HTR-8/SVneo (cell line): ENCODE results near the gene PEAK1.
"Not testable (repeated sequence)": the region's sequence is repeated elsewhere in the genome, so short reads cannot be mapped to it uniquely, and the experiment has no call there.

ENCODE experiments used
- DNase-seq: peaks from one replicate; pipeline ENCODE4 v3.0.0; 2011; ENCODE audit warnings: low spot score, mixed read lengths; ENCODE audit not compliant: insufficient read length
- FAIRE-seq: peaks from 2 replicates; lab custom pipeline; 2011; peaks lifted over from hg19 to GRCh38; lab: Jason Lieb, UNC

PEAK1 gene

DNA sequence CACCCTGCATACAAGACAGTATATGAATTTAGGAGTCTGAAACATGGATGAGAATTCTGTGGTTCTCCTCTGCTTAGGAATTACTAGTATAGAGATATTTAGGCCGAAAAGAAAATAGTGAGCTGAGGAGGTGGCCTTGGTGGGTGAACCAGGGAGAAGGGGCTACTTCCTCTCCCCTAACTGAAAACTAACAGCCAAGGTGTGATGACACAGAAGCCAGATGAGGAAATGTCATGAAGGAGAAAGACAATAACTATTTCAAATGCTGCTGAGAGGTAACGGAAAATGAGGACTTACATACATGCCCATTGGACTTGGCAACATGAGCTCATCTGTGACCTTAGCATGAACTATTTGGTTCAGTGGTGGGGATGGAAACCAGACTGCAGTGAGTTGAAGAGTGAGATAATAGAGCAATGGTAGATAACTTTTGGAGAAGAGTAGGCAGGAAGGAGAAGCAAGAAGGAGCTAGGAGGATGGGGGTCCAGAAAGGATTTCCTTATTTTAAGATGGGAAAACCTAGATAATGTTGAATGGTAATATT lies 234.6 kb downstream of the PEAK1 start:
- DNase-seq (no peak), FAIRE-seq (no peak)

DNA sequence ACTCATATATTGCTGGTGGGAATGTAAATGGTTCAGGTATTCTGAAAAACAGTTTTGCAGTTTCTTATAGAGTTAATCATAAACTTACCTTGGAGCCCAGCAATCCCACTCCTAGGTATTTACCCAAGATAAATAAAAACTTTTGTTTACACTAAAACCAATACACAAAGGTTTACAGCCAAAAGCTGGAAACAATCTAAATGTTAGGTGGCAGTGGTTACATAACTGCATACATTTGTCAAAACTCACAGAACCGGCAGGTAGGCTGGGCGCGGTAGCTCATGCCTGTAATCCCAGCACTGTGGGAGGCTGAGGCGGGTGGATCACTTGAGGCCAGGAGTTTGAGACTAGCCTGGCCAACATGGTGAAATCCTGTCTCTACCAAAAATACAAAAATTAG lies 235.6 kb downstream of the PEAK1 start:
- not testable (repeated sequence) for DNase-seq, FAIRE-seq

DNA sequence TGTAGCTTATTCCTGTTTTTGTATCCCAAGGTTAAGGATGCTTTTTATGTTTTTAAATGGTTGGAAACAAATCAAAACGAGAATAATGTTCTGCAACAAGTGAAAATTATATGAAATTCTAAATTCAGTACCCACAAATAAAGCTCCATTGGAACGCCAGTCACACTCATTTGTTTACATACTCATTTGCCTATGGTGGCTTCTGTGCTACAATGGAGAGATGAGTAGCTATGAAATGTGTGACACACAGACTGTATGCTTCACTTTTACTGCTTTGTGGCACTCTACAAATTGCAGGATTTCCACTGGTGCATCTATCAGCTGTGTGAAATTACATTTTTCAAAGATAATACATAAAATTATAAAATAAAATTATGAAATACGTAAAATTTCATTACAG lies 236.8 kb downstream of the PEAK1 start:
- DNase-seq: no peak
- no peak for FAIRE-seq

DNA sequence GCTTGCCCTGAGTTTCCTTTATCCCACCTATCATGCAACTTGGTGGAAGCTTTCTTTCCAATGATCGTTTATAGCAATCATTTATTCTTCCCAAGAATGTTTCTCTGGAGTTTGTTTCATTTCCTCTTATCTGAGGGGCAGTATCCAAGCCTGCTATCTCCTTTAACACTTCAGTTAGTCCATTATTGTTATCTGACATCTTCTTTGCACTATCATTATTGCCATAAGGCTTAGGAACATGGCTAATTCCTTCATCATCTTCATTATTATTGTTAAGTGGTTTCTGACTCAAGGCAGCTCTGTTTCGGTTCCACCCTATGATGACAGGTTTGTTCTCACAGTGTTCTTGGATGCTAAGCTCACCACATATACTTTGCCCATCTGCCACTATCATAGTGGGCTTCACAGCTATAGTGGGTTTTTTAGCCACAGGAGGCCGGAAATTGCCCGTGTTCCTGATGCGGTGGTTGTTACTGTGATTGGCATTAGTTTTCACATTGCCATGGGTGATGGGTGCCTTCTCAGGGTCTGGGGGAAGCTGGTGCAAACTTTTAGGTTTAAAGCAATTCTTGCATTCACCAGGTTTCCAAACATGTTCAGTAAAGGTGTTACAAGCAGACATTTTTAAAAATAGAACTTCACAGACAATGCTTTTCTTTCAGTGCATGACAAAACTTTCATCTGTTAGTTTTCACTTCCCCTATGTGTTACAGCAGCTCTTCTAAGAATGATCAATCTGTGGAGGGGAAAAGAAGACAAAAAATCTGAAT lies 238.4 kb downstream of the PEAK1 start:
- no peak for DNase-seq
- no peak for FAIRE-seq

DNA sequence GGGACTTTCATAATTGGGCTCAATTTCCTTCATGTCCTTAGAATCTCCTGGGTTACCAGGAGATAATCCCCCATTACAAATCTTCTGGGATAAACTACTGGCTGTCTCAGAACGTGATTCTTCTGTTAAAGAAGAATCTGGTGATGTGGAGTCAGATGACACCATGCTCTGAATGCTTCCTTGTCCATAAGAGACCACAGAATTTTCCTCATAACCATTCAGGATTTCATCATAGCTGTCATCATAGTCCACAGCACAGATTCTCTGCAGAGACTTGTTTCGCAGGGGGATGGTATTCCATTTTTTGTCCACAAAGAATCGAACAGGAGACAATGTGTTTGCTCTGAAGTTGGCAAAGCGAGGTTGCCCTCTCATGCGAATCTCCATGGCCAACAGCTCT lies 239.1 kb downstream of the PEAK1 start:
- DNase-seq: no peak
- no peak for FAIRE-seq

DNA sequence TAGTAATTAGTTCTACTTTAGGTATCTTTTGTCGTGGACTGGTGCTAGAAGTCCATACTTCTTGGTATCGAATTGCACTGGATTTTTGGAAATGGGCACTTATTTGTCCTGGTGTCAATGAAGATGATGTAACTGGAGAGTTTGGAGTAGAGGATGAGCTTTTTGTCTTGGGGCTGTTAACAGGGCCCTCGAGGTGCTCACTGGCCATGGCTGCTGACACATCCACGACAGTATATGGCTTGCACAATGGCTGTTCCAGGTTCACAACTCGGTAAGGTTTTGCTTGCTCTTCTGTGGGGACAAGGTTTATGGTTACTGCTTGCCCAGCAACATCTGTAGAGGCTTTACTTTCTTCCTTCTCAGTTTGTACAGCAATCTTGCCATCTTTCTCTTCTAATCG lies 239.6 kb downstream of the PEAK1 start:
- no peak for FAIRE-seq

DNA sequence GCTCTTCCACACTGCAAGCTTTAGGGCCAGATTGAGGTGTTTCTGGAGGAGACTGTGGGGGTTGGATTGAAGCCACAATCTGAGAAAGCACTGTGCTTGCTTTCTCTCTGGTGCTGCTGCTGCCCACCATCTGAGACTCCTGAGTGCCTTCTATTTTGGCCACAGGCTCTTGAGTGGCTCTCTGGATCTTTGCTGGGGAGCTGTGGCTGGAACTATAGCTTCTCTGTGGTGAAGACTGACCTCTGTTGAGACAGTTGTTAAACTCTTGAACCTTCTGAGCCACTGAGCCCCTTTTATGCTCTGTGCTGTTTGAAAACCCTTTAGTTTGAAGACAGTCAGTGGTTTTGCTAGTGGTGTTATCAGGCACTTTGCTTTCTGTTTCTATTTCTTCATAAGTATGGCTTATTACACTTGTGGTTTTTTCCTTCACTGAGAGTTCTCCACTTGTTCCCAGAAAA lies 240.3 kb downstream of the PEAK1 start:
- no peak for FAIRE-seq
- DNase-seq: no peak

More for the DNA sequence above, 239.6 kb downstream of the PEAK1 start:
- DNase-seq: no peak

DNA sequence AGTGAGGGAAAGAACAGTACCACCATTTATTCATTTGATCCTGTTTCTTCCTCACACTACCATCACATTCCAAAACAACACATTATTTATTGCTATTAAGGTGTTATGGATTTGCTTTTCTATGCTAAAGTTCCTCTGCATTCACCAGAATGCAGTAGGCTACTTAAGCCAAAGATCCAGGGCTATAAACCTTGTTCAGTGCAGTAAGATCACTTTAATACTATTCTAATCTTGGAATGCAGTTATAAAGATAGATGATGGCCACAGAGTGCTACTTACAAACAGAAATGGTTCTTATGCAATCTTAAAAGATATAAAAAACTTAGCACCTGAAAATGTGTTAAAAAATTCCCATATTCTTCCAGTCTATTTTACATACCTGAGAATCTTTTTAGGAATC lies 241.5 kb downstream of the PEAK1 start:
- FAIRE-seq (no peak), DNase-seq (no peak)

GRCh38 chr15:77176148-77176547 lies 243.8 kb downstream of the PEAK1 start:
- FAIRE-seq, DNase-seq: not testable (repeated sequence)

DNA sequence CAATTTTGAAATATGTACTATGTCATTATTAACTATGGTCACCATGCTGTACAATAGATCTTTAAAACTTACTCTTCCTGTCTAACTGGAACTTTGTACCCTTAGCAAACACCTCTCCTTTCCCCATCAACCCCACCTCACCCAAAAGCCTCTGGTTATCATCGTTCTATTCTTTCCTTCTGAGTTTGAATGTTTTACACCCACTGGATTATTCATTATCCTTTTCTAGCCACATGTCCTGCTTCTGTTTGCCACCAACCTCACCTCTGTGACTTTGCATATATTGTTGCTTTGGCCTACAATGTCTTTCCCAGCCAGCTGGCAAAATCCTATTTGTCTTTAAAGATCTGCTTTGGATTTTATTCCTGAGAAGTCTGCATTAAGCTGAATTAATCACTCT lies 246.4 kb downstream of the PEAK1 start:
- no peak for DNase-seq
- no peak for FAIRE-seq

DNA sequence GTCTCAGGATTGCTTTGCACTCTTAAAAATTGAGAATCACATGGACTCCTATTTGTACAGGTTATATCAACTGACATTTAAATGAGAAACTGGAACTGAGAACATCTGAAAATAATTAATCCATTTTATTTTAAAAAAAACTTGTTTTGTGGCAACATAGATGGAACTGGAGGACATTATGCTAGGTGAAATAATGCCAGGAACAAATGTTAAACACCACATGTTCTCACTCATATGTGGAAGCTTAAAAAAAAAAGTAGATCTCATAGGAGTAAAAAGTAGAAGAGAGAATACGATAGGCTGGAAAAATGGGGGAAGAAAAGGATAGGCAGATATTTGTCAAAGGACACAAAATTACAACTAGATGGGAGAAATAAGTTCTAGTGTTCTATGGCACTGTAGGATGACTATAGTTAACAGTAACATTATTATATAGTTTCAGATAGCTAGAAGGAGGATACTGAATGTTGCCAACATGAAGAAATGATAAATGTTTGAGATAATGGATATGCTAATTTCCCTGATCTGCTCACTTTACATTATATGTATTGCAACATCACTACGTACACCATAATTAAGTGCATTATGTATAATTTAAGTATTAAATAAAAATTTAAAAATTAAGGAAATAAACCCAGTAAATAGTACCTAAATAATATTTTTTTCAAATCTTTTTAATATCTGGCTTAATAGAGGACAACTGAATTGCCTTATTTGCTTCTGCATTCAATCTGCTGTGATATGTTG lies 248.5 kb downstream of the PEAK1 start:
- DNase-seq (no peak), FAIRE-seq (no peak)

GRCh38 chr15:77168616-77169015 lies 251.3 kb downstream of the PEAK1 start:
- DNase-seq (no peak), FAIRE-seq (no peak)

GRCh38 chr15:77168141-77168540 lies 251.8 kb downstream of the PEAK1 start:
- FAIRE-seq: no peak
- no peak for DNase-seq

DNA sequence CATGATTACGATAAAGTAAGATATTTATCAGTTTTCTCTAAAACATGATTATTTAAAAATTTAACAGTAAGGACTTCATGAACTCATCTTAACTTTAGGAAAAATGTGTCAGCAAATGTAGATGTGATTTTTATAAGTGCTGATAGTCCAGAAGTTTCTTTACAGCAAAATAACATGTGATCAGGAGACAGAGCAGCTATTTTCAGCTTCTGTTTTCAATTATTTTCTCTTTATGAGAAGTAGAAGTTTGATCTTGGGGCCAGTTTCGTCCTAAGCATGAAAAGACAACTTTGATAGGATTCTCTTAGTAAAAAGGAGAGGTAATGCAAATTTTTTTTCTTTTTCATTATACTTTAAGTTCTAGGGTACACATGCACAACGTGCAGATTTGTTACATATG lies 252.5 kb downstream of the PEAK1 start:
- no peak for DNase-seq
- no peak for FAIRE-seq

DNA sequence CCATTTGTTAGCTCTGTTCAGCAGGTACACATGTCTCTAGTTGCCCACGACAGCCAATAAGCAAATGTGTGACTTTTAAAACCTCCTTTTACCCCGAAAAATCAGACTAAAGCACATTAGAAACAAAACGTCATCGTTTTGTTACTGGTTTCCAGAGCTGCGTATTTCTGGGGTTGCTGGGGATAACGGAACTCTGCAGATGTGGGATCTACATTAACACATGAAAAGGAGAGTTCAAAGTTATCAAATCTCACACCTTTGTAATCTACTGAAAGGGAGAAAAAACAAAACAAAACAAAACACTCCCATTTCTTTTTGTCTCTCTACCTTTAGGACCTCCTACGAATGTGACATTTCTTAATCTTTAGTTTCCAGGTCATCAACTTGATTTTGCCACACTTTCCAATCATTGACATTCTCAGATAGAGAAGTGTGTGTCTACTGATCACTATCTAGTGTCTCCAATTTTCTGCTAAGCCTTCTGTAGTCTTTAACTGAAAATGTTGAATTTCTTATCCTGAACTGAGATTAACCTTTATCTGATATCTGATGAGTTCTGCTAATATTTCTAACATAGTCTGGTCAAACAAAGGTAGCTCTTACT lies 256.0 kb downstream of the PEAK1 start:
- FAIRE-seq: no peak
- DNase-seq: no peak

DNA sequence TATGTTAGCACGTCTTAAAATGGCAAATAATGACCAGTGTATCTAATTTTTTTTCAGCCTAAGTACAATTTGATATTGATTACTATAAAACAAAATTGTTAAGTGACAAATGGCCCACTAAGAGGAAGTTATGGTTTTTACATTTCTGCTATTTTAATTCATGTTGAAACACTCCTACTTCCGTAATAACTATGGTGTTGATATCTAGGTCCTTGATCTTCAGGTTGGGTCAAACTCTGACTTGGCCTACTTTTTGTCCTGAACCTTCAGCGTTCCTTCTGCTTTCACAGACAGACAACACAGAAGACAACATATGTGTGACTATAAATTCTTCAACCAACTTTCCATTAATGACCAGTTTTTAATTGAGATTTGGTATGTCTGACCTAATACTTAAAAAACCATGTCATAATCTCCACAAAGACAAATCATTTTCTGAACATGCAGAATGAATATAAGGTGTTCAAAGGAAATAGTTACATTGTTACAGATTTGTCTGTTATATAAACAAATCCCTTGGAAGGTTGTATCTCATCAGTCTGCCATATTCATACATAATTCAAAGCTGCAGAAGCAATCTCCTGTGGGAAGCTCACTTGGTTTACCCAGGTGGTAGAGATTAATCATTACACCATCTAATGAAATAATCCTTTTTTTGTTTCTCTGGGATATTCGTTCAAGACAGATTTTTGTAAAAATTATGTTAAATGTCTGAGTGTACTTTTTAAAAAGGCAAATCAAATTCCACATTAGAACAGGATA lies 256.9 kb downstream of the PEAK1 start:
- DNase-seq: no peak

DNA sequence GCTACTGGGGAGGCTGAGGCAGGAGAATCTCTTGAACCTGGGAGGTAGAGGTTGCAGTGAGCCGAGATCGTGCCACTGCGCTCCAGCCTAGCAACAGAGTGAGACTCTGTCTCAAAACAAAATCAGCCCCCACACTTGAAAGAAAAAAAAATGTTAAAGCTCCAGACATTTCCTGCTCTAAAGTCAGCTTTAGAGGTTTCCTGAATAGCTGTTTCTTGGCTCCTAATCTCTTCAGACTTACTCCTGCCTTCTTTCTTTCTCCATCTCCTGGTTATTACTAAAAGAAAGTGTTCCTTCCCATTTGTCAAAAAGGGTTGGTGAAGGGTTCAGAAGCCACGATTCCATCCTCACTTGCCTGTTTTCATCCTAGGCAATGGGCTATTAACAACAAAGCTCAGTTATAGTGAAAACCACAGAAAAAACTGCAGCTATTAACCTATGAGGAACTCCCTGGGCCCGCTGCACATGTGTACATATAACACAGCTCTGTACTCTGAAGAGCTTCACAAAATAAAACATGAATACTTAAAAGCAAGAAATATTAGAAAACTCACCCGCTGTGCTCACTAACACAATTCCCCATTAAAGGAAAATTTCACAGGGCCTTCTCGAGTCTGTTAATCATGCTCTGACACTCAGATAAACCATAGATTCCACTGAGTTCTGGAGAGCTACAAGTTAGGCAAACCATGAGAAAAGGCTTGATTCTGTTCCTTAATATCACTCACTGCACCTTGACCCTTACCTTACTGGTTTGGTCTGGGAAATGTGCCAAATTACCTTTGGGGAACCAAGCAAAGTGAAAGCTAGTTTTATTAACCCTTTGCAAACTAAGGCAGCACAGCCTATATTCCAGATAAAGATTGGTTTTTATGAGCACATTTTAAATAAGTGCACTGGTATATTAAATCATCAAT lies 259.1 kb downstream of the PEAK1 start:
- no peak for FAIRE-seq
- DNase-seq: no peak

More for the DNA sequence above, 256.9 kb downstream of the PEAK1 start:
- FAIRE-seq: no peak

DNA sequence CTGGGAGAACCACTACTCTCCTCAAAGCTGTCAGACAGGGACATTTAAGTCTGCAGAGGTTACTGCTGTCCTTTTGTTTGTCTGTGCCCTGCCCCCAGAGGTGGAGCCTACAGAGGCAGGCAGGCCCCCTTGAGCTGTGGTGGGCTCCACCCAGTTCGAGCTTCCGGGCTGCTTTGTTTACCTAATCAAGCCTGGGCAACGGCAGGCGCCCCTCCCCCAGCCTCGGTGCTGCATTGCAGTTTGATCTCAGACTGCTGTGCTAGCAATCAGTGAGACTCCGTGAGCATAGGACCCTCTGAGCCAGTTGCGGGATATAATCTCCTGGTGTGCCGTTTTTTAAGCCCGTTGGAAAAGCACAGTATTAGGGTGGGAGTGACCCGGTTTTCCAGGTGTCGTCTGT lies 263.9 kb downstream of the PEAK1 start:
- DNase-seq, FAIRE-seq: not testable (repeated sequence)

- no peak for DNase-seq
- FAIRE-seq: no peak
Observed at GRCh38 chr15:77148191-77148590, 271.7 kb downstream of the PEAK1 start.
